Measurements from ENCODE around the gene SSTR1.

SSTR1 gene

GRCh38 chr14:38202444-38203191 is 5.1 kb upstream of the SSTR1 start:
- no peak for DNase-seq (ENCODE audit: low read depth in 2 of 2)

- no peak for DNase-seq (ENCODE audit: low read depth in 2 of 2)
Observed at GRCh38 chr14:38203929-38204718, 3.6 kb upstream of the SSTR1 start.

GRCh38 chr14:38204719-38205115 is 3.0 kb upstream of the SSTR1 start:
- DNase-seq (ENCODE audit: low read depth in 2 of 2): no peak

GRCh38 chr14:38205119-38205813 is 2.4 kb upstream of the SSTR1 start:
- no peak for DNase-seq (ENCODE audit: low read depth in 2 of 2)

GRCh38 chr14:38205949-38206665 is 1.6 kb upstream of the SSTR1 start:
- no peak for DNase-seq (ENCODE audit: low read depth in 2 of 2)

- no peak for DNase-seq (ENCODE audit: low read depth in 2 of 2)
Observed at GRCh38 chr14:38206689-38207376, 871 bp upstream of the SSTR1 start.

- DNase-seq (ENCODE audit: low read depth in 2 of 2): no peak
Observed at GRCh38 chr14:38207377-38207735, 348 bp upstream of the SSTR1 start.

GRCh38 chr14:38208618-38209562 is 1.2 kb downstream of the SSTR1 start:
- no peak for DNase-seq (ENCODE audit: low read depth in 2 of 2)

GRCh38 chr14:38209572-38210557 is 2.2 kb downstream of the SSTR1 start:
- DNase-seq (ENCODE audit: low read depth in 2 of 2): no peak

GRCh38 chr14:38210587-38211216 is 3.0 kb downstream of the SSTR1 start:
- DNase-seq (ENCODE audit: low read depth in 2 of 2): no peak

- DNase-seq (ENCODE audit: low read depth in 2 of 2): no peak
Observed at GRCh38 chr14:38211255-38211735, 3.6 kb downstream of the SSTR1 start.

- no peak for DNase-seq (ENCODE audit: low read depth in 2 of 2)
Observed at GRCh38 chr14:38212111-38212510, 4.4 kb downstream of the SSTR1 start.

- DNase-seq (ENCODE audit: low read depth in 2 of 2): no peak
Observed at GRCh38 chr14:38213001-38213400, 5.3 kb downstream of the SSTR1 start.

GRCh38 chr14:38217553-38217952 is 9.8 kb downstream of the SSTR1 start:
- no peak for DNase-seq (ENCODE audit: low read depth in 2 of 2)

GRCh38 chr14:38221077-38221476 is 13.4 kb downstream of the SSTR1 start:
- DNase-seq (ENCODE audit: low read depth in 2 of 2): no peak

GRCh38 chr14:38224338-38224737 is 16.6 kb downstream of the SSTR1 start:
- DNase-seq (ENCODE audit: low read depth in 2 of 2): no peak

- DNase-seq (ENCODE audit: low read depth in 2 of 2): no peak
Observed at GRCh38 chr14:38225946-38226345, 18.2 kb downstream of the SSTR1 start.

- DNase-seq (ENCODE audit: low read depth in 2 of 2): no peak
Observed at GRCh38 chr14:38226366-38226765, 18.7 kb downstream of the SSTR1 start.
